HepG2 (cell line): ENCODE results near the gene FUT3. TPM values are rescaled to one million over a fixed set of nuclear protein-coding genes. Genes with fewer than 3 reads are reported as not detected.

ENCODE experiments used
- ATAC-seq: fragments of 200-7000 bp; cut with Tn5 transposase; 3 replicates; pipeline ENCODE4 v1.9.1; 2020; ENCODE audit warnings: mild to moderate bottlenecking, moderate library complexity
- BruUV-seq: library from RNA; stranded (reverse); fragments of 400-500 nt; replicated peaks from 2 replicates; lab custom pipeline; 2021; lab: Mats Ljungman, UMichigan
- CTCF ChIA-PET: fragments of 300-600 bp; formaldehyde crosslinking; extraction: SDS; loops from one replicate; lab custom pipeline; 2021; ENCODE audit warnings: low total read pairs, inconsistent platforms, low intra/inter-chr PET ratio; lab: Yijun Ruan, JAX
- POLR2A ChIA-PET: fragments of 350-600 bp; sonication (Branson Sonifier 250); formaldehyde crosslinking; loops from one replicate; lab custom pipeline; 2020; ENCODE audit warnings: antibody characterized with exemption, inconsistent platforms; lab: Yijun Ruan, JAX
- DNase-seq: peaks from one replicate; pipeline ENCODE4 v3.0.0-alpha.2; 2015; ENCODE audit warnings: low spot score
- FAIRE-seq: peaks from 3 replicates; lab custom pipeline; 2011; peaks lifted over from hg19 to GRCh38; lab: Jason Lieb, UNC
- H2AFZ ChIP-seq: one replicate; pipeline ENCODE4 v1.6.1; 2011; ENCODE audit warnings: low read length, inconsistent platforms
- H3K27ac ChIP-seq: fragments of 300-600 bp; 3 replicates; pipeline ENCODE4 v1.8.0; 2011; ENCODE audit warnings: mixed run types, mild to moderate bottlenecking, mixed read lengths, low read length, inconsistent platforms; ENCODE audit not compliant: insufficient read depth; ENCODE audit errors: extremely low read length
- H3K27me3 ChIP-seq, 2 experiments: fragments of 200-600 bp in 1 of 2; 2 replicates in 1 of 2; 3 replicates in 1 of 2; pipeline versions ENCODE4 v1.6.0 to v1.8.0; 2011; ENCODE audit warnings: low read length in 2 of 2, mild to moderate bottlenecking in 2 of 2, moderate library complexity in 2 of 2, inconsistent platforms in 1 of 2; ENCODE audit not compliant: insufficient read depth in 2 of 2, control insufficient read depth in 1 of 2
- H3K36me3 ChIP-seq, 2 experiments: fragments of 200-600 bp in 1 of 2; replicated peaks in 1 of 2; 2 replicates in 1 of 2; 3 replicates in 1 of 2; pipeline versions ENCODE4 v1.5.1 to v1.8.0; 2011; ENCODE audit warnings: low read length in 2 of 2, inconsistent platforms in 1 of 2; ENCODE audit not compliant: insufficient read depth in 2 of 2, control insufficient read depth in 1 of 2
- H3K4me1 ChIP-seq: 2 replicates; pipeline ENCODE4 v1.5.1; 2012; ENCODE audit warnings: low read length, inconsistent platforms; ENCODE audit not compliant: insufficient read depth
- H3K4me2 ChIP-seq: 2 replicates; pipeline ENCODE4 v1.6.0; 2011; ENCODE audit warnings: low read depth, low read length, inconsistent platforms
- H3K4me3 ChIP-seq, 3 experiments: fragments of 200-600 bp in 1 of 3; sonication (generic), shearing (Covaris generic) in 1 of 3; replicated peaks in 1 of 3; 2 replicates each; pipeline ENCODE4 v1.5.1; 2011 to 2016; ENCODE audit warnings: low read length in 3 of 3, inconsistent platforms in 2 of 3, low read depth in 2 of 3, mild to moderate bottlenecking in 2 of 3, control low read depth in 1 of 3, mixed read lengths in 1 of 3; ENCODE audit not compliant: insufficient read depth in 1 of 3
- H3K79me2 ChIP-seq: one replicate; pipeline ENCODE4 v1.6.1; 2011; ENCODE audit warnings: low read length, inconsistent platforms; ENCODE audit not compliant: insufficient read depth
- H3K9ac ChIP-seq: 2 replicates; pipeline ENCODE4 v1.6.0; 2011; ENCODE audit warnings: mild to moderate bottlenecking, low read depth, low read length, inconsistent platforms; ENCODE audit not compliant: insufficient read depth
- H3K9me3 ChIP-seq: 2 replicates; pipeline ENCODE4 v1.5.1; 2012; ENCODE audit warnings: mild to moderate bottlenecking, low read length
- H4K20me1 ChIP-seq: 2 replicates; pipeline ENCODE4 v1.6.0; 2011; ENCODE audit warnings: inconsistent platforms, mild to moderate bottlenecking, low read length, moderate library complexity; ENCODE audit not compliant: insufficient read depth
- AGO2 ChIP-seq: fragments of 200-400 bp; formaldehyde crosslinking; optimal IDR thresholded peaks from 2 replicates; pipeline ENCODE3; 2017; ENCODE audit warnings: mild to moderate bottlenecking, low read depth, low read length, moderate library complexity
- CCDC6 ChIP-seq: sonication (generic); formaldehyde crosslinking; IDR thresholded peaks from 2 replicates; pipeline ENCODE4 v1.8.1; 2022; ENCODE audit warnings: mild to moderate bottlenecking, missing genetic modification reagents, moderate library complexity
- DMAP1 ChIP-seq: IDR thresholded peaks from 2 replicates; pipeline ENCODE4 v1.6.1; 2016
- MEIS2 ChIP-seq: sonication (generic); formaldehyde crosslinking; IDR thresholded peaks from 2 replicates; pipeline ENCODE4 v1.9.0; 2021; ENCODE audit warnings: mild to moderate bottlenecking, missing genetic modification reagents
- NR1H2 ChIP-seq: sonication (generic); formaldehyde crosslinking; IDR thresholded peaks from 2 replicates; pipeline ENCODE4 v1.8.1; 2022; ENCODE audit warnings: low read depth, missing genetic modification reagents, borderline replicate concordance
- RBFOX2 ChIP-seq: fragments of 200-400 bp; formaldehyde crosslinking; IDR thresholded peaks from 2 replicates; pipeline ENCODE4 v1.6.1; 2017; ENCODE audit warnings: low read depth, mild to moderate bottlenecking, low read length
- RBM22 ChIP-seq: fragments of 200-400 bp; formaldehyde crosslinking; optimal IDR thresholded peaks from 2 replicates; pipeline ENCODE3; 2017; ENCODE audit warnings: mild to moderate bottlenecking, low read length, moderate library complexity
- SIN3A ChIP-seq: IDR thresholded peaks from 2 replicates; pipeline ENCODE4 v1.6.1; 2011; ENCODE audit warnings: low read depth, mild to moderate bottlenecking, control low read depth, low read length, borderline replicate concordance
- ZBTB38 ChIP-seq: sonication (generic); formaldehyde crosslinking; IDR thresholded peaks from 2 replicates; pipeline ENCODE4 v1.5.1; 2020; ENCODE audit warnings: mild to moderate bottlenecking, missing genetic modification reagents
- WGBS: methylation state at CpG from one replicate; pipeline ENCODE4 v1.1.6; 2017; ENCODE audit warnings: low lambda C conversion rate; 5-methylcytosine and 5-hydroxymethylcytosine counted together
- in situ Hi-C: cut with HindIII; loops from 2 replicates; pipeline ENCODE4 v1.10.0; 2017; ENCODE audit warnings: low pct_unique_long_range_greater_than_20kb; ENCODE audit not compliant: extremely low pct_ligation_motif_present
- intact Hi-C: fragments of 100-400 bp; cut with micrococcal nuclease; formaldehyde crosslinking; loops from one replicate; pipeline ENCODE4 v1.10.0; 2022; ENCODE audit not compliant: unreplicated experiment
- polyA plus RNA-seq, 8 experiments: library from polyadenylated mRNA; depleted of rRNA in 3 of 8; stranded (reverse) in 7 of 8; unstranded in 1 of 8; fragments of >200 nt; fragmentation: Illumina TruSeq in 4 of 8; extraction: Trizol in 4 of 8; gene quantifications; 2 replicates each; pipeline versions ENCODE4 v1.2.1 to v1.2.3, GENCODE V29; 2011 to 2016; ENCODE audit warnings: low read depth in 4 of 8, missing spikeins in 1 of 8, mixed read lengths in 1 of 8; ENCODE audit not compliant: insufficient read depth in 1 of 8
- total RNA-seq, 5 experiments: library from RNA; depleted of rRNA; stranded (reverse); fragments of >200 nt; fragmentation: Illumina TruSeq; extraction: Trizol; gene quantifications; 2 replicates each; pipeline ENCODE4 v1.2.3, GENCODE V29; 2016; ENCODE audit warnings: low read depth in 1 of 5
- TF ChIP-seq, protein P1 (sequence below): IDR thresholded peaks from 2 replicates; pipeline ENCODE4 v1.6.1; 2016

Gene FUT3
- total and polyA plus RNA-seq, 2 of the 13 experiments (the other 11 are each of a cell fraction or from before 2014, with no cell fraction given) = 0.53 to 1.1 TPM

DNA sequence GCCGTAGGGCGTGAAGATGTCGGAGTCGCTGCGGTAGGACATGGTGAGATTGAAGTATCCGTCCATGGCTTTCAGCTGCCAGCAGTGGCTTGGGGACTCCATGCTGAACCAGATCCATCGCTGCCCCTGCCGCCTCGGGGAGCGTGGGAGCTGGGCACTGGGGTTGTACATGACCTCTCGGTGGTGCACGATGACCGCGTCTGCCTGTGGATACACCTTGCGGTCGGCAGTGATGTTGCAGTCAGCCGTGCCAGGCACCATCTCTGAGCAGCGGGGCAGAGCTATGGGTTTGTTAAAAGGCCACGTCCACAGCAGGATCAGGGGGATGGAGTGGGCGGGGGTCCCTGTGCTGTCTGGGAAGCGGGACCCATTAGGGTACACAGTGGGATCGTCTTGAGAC, 19.2 kb downstream of the FUT3 start:
- H3K4me1 ChIP-seq = peaks cover 54% of the 10 kb centered on the region
- ChIA-PET CTCF (no interaction called here), POLR2A (interaction anchor here (0.9 kb wide), 1 partner anchor 72 kb away, joined by 3 read pairs; the partner anchor contains the start of gene NDUFA11)
- intact Hi-C loops = no loop called here
- H3K9me3 ChIP-seq = no peaks in the 10 kb centered on the region
- no peaks in the 10 kb centered on the region; a peak in 1 of 5 replicates for H3K27me3 ChIP-seq
- H3K27ac ChIP-seq = no peak overlapping the region
- H3K4me2 ChIP-seq = no peak overlapping the region
- 96% methylated on average over 15 of the region's 22 CpGs for WGBS
- FAIRE-seq (no peak), DNase-seq (no peak), ATAC-seq (no peak)
- in situ Hi-C loops = no loop called here
- H3K36me3 ChIP-seq = peaks cover 0 to 5% of the 10 kb centered on the region in 2 experiments; a peak in 2 of 5 replicates
- TF ChIP-seq ZBTB38 (CRISPR knock-in tag) (peak; percentile 40; the same call in 1 of the 2 replicates), RBFOX2 (0 out of 2 replicates have a peak, but pooled peaks have one; percentile 30), RBM22 (no peak), AGO2 (peak; percentile 36)
- H3K4me3 ChIP-seq = no peak overlapping the region
- H3K79me2 ChIP-seq = peaks cover 14% of the 10 kb centered on the region
- H4K20me1 ChIP-seq = no peaks in the 10 kb centered on the region
- H2AFZ ChIP-seq = no peak overlapping the region
- no TSS peak for BruUV-seq
- H3K9ac ChIP-seq = no peak overlapping the region

DNA sequence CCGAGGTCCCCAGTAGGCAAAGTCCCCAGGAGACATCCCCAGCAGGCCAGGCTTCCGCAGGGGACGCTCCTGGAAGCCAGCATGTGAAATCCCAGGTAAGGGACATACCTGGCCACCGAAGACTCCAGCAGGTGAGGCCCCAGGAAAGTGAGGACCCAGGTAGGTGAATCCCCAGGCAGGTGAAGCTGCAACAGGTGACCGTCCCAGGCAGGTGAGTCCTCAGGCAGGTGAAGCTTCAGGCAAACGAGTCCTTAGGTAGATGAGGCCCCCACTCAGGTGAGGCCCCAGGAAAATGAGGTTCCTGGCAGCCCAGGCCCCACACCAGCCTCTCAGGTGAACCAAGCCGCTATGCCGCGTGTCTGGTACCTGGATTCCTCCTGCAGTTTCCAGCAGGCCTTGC, 20.1 kb downstream of the FUT3 start:
- DNase-seq = no peak
- Histone ChIP-seq H3K9ac (no peak overlapping the region), H3K79me2 (peaks cover 14% of the 10 kb centered on the region), H3K36me3 (peaks cover 0 to 5% of the 10 kb centered on the region in 2 experiments; a peak in 2 of 5 replicates), H3K27me3 (no peaks in the 10 kb centered on the region; a peak in 1 of 5 replicates), H4K20me1 (no peaks in the 10 kb centered on the region), H3K9me3 (no peaks in the 10 kb centered on the region), H3K4me1 (peaks cover 54% of the 10 kb centered on the region), H3K4me2 (no peak overlapping the region), H3K4me3 (no peak overlapping the region), H3K27ac (no peak overlapping the region), H2AFZ (no peak overlapping the region)
- in situ Hi-C loops (no loop called here), intact Hi-C loops (no loop called here)
- no peak for FAIRE-seq
- WGBS = 95% methylated on average over 3 of the region's 9 CpGs
- no peak for ATAC-seq
- CTCF ChIA-PET = no interaction called here
- POLR2A ChIA-PET = no interaction called here
- TF ChIP-seq MEIS2 (CRISPR knock-in tag) (no peak), DMAP1 (CRISPR knock-in tag) (no peak), SIN3A (no peak), NR1H2 (CRISPR knock-in tag) (no peak), CCDC6 (no peak)
- TF ChIP-seq, protein P1, sequence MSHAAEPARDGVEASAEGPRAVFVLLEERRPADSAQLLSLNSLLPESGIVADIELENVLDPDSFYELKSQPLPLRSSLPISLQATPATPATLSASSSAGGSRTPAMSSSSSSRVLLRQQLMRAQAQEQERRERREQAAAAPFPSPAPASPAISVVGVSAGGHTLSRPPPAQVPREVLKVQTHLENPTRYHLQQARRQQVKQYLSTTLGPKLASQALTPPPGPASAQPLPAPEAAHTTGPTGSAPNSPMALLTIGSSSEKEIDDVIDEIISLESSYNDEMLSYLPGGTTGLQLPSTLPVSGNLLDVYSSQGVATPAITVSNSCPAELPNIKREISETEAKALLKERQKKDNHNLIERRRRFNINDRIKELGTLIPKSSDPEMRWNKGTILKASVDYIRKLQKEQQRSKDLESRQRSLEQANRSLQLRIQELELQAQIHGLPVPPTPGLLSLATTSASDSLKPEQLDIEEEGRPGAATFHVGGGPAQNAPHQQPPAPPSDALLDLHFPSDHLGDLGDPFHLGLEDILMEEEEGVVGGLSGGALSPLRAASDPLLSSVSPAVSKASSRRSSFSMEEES (CRISPR knock-in tag) = no peak
- BruUV-seq = no TSS peak
